ENCODE results near the gene RPS6KA6. TPM values are rescaled to one million over a fixed set of nuclear protein-coding genes. Genes with fewer than 3 reads are reported as not detected.

Gene RPS6KA6
- total RNA-seq (under 1 TPM; 0.05 to 0.30 TPM), total RNA-seq (0.30 to 1.6 reads per million in 2 donors)

DNA sequence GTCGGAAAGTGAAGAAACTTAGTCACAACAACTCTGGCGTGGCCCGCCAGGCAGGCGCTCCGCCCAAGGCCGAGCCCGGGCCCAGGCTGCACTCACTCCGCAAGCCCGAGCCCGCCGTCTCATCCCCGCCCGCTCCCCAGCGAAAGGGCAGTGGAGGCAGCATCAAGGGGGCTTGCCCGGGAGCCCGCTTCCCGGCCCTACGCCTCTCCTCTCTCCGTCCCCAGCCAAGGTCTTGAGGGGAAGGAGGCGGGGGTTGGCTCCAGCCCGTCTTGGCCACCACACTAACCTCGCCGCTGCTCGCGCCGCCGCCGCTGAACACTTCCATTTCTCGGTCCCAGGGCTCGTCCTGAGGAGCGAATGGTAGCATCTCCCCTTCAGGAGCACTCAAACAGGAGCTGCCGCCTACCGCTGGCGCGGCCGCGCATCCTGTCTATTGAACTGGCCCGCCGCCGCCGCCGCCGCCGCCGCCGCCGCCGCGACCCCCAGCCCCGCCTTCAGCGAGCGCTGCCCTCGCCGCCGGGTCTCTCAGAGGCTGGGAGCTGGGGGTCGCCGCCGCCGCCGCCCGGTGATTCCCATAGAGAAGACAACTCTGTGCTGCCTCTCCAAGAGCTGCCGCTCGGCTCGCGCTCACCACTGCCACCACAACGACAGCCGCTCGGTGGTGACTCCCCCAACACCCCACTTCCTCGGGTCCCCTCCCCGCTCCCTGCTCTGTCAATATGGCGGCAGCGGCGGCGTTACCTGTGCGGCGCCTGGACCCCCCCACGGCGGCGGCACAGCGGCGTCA, at the start of gene RPS6KA6:
Gene RPS6KA6, minus strand, starts transcription at position 667 of the 787 bp plus-strand sequence. Its CDS starts 300 bp downstream, at position 367.
- no peaks in the 10 kb centered on the region for H3K4me1 Mint-ChIP-seq
- no peaks in the 10 kb centered on the region for H3K36me3 Mint-ChIP-seq (ENCODE audit: low read depth)

DNA sequence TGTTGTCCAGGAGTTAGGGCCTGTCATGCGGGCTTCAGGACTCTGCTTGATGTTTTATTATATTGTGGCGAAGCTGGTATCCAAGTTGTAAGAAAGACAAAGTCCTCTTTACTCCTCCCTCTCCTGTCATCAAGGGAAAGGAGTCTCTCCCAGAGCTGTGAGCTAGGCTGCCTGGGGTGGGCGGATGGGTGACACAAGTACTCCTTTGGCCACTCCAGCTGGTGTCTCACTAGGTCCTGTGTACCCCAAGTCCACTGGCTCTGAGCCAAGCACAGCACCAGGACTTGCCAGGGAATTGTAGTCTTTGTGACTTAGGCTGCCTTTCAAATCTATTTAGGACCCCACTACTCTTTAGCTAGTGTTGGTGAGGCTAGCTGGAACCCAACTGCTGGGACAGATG, 36.7 kb upstream of the RPS6KA6 start:
- H3K4me1 Mint-ChIP-seq = no peaks in the 10 kb centered on the region
- ATAC-seq = no peak
- no peaks in the 10 kb centered on the region for H3K9me3 ChIP-seq (ENCODE audit: control insufficient read depth, low read length, poor library complexity, severe bottlenecking)
- H3K36me3 Mint-ChIP-seq (ENCODE audit: low read depth) = no peaks in the 10 kb centered on the region
- no peak overlapping the region for H3K27ac Mint-ChIP-seq
- DNase-seq = no peak
- H3K4me3 Mint-ChIP-seq = no peak overlapping the region
- no peaks in the 10 kb centered on the region for H3K27me3 Mint-ChIP-seq

More for the DNA sequence above, at the start of gene RPS6KA6:
- Mint-ChIP-seq H3K4me3 (peak within 1 kb of the TSS; percentile 47), H3K27me3 (peaks cover 4% of the 10 kb centered on the region), H3K27ac (no peak within 1 kb of the TSS)
- ATAC-seq = peak; percentile 64
- H3K9me3 ChIP-seq (ENCODE audit: control insufficient read depth, low read length, poor library complexity, severe bottlenecking) = no peaks in the 10 kb centered on the region
- DNase-seq = no peak

DNA sequence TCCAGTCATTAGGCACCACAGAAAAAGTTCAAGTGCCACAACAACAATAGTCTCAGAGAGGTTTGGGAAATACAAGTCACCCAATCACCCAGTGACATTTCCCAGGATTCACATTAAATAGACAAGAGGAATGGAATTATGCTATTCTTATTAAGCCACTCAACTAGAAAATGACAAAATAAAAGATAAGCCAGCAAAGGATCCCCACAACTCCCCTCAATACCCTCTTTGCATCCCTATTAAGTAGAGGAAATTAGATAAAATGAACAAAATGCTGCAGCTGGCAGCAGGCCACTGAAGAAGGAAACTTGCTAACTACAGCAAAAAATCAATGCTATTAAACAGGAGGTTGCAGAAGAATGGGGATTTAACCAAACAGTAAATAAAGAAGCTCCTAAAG, 35.3 kb upstream of the RPS6KA6 start:
- no peaks in the 10 kb centered on the region for H3K36me3 Mint-ChIP-seq (ENCODE audit: low read depth)
- H3K4me3 Mint-ChIP-seq = no peak overlapping the region
- DNase-seq = no peak
- no peaks in the 10 kb centered on the region for H3K9me3 ChIP-seq (ENCODE audit: control insufficient read depth, low read length, poor library complexity, severe bottlenecking)
- H3K27ac Mint-ChIP-seq = no peak overlapping the region
- no peak for ATAC-seq
- no peaks in the 10 kb centered on the region for H3K27me3 Mint-ChIP-seq
- H3K4me1 Mint-ChIP-seq = no peaks in the 10 kb centered on the region

DNA sequence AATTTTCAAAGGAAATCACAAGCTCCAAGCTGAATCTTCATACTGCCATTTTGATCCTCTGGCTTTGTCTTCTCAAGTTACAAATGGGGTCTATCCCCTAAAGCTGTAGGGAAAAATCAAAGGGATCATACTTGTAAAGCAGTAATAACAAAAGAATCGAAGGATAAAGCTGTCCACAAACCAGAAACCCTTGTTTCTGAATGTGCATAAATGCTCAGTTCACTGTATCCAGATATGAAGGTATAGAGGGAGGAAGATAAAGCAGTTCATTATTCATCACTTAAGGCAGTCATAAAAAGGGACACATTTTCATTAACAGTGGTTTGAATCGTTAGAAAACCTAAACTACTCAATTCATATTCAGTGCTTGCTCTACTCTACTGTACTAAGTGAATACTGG, 33.2 kb upstream of the RPS6KA6 start:
- H3K9me3 ChIP-seq (ENCODE audit: control insufficient read depth, low read length, poor library complexity, severe bottlenecking) = no peaks in the 10 kb centered on the region
- Mint-ChIP-seq H3K4me1 (no peaks in the 10 kb centered on the region), H3K4me3 (no peak overlapping the region), H3K27me3 (no peaks in the 10 kb centered on the region), H3K36me3 (ENCODE audit: low read depth) (no peaks in the 10 kb centered on the region), H3K27ac (no peak overlapping the region)
- no peak for ATAC-seq
- DNase-seq = no peak

DNA sequence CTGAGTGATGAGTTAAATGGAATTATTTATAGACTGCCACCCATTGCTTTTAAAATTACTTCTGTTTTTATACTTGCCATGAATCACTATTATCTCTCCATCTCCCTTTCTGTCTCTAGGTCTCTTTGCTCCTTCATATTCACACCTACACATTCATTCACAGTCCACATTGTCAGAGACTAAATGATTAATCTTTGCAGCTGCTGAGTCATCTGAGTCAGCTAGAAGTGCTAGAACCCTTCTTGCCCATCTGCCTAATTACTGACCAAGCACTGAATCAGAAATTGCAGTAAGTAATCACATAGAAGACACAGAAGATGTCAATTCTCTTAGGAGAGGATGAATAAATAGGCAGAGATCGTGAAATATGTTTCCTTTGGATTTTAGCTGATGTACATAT, 31.6 kb upstream of the RPS6KA6 start:
- Mint-ChIP-seq H3K27me3 (no peaks in the 10 kb centered on the region), H3K27ac (no peak overlapping the region), H3K4me3 (no peak overlapping the region), H3K36me3 (ENCODE audit: low read depth) (no peaks in the 10 kb centered on the region), H3K4me1 (no peaks in the 10 kb centered on the region)
- no peak for DNase-seq
- no peak for ATAC-seq
- no peaks in the 10 kb centered on the region for H3K9me3 ChIP-seq (ENCODE audit: control insufficient read depth, low read length, poor library complexity, severe bottlenecking)

DNA sequence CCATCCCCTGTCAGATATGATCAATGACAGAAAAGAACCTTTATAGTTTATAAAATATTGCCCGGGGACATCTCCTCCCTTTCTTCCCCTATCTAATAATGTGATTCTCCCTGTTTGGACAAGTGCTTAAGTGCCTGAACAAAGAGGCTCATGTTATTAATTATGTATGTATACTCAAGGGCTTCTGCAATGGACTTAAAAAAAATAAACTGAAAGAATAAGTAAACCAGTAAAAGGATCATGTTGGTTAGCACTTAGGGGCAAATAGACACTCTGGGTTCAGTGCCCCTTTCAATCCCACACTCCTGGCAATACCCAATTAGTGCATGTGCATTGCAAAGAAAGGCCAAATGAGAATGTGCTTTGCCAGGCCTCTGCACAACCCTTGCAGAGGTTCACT, 30.7 kb upstream of the RPS6KA6 start:
- DNase-seq (no peak), ATAC-seq (no peak)
- H3K36me3 Mint-ChIP-seq (ENCODE audit: low read depth) = no peaks in the 10 kb centered on the region
- no peak overlapping the region for H3K27ac Mint-ChIP-seq
- no peaks in the 10 kb centered on the region for H3K27me3 Mint-ChIP-seq
- H3K4me3 Mint-ChIP-seq = no peak overlapping the region
- no peaks in the 10 kb centered on the region for H3K4me1 Mint-ChIP-seq
- no peaks in the 10 kb centered on the region for H3K9me3 ChIP-seq (ENCODE audit: control insufficient read depth, low read length, poor library complexity, severe bottlenecking)

DNA sequence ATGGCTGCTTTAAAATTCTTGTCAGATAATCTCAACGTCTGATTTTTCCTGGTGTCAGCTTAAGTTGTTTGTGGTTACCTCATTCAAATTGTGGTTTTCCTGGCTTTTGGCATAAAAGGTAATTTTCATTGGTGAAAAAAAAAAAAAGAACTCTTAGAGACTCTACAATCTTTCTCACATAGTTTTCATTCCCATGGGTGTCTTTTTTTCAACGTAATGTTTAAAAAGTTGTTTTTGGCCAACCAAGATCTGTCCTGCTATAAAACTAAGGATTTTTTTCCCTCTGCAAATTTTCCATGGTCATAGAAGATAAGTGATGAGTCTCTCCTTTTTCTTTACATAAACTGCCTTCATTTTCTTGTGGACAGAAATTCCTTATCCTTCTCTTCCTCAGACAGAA, 28.9 kb upstream of the RPS6KA6 start:
- DNase-seq = no peak
- Mint-ChIP-seq H3K36me3 (ENCODE audit: low read depth) (no peaks in the 10 kb centered on the region), H3K4me3 (no peak overlapping the region), H3K4me1 (no peaks in the 10 kb centered on the region), H3K27ac (no peak overlapping the region), H3K27me3 (no peaks in the 10 kb centered on the region)
- H3K9me3 ChIP-seq (ENCODE audit: control insufficient read depth, low read length, poor library complexity, severe bottlenecking) = no peaks in the 10 kb centered on the region
- no peak for ATAC-seq

DNA sequence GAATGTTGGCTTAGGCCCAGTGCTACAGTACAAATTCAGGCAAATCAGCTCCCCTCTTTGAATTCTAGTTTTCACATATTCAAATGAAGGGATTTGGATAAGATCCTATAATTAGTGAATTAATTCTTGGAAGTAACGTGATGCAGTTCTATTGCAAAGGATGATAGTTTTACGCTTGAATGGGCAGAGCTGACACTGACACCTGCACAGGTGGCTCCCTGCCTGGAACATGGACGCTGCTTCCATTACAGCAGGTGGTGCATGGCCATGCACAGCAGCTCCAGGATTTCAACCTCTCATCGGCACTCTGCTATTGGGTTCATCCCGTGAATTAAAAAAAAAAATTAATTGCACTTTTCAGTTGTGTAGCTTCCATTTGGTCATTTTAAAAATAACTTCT, 28.4 kb upstream of the RPS6KA6 start:
- no peak overlapping the region for H3K4me3 Mint-ChIP-seq
- H3K4me1 Mint-ChIP-seq = no peaks in the 10 kb centered on the region
- no peaks in the 10 kb centered on the region for H3K9me3 ChIP-seq (ENCODE audit: control insufficient read depth, low read length, poor library complexity, severe bottlenecking)
- no peaks in the 10 kb centered on the region for H3K27me3 Mint-ChIP-seq
- H3K36me3 Mint-ChIP-seq (ENCODE audit: low read depth) = no peaks in the 10 kb centered on the region
- H3K27ac Mint-ChIP-seq = no peak overlapping the region
- DNase-seq (no peak), ATAC-seq (no peak)

DNA sequence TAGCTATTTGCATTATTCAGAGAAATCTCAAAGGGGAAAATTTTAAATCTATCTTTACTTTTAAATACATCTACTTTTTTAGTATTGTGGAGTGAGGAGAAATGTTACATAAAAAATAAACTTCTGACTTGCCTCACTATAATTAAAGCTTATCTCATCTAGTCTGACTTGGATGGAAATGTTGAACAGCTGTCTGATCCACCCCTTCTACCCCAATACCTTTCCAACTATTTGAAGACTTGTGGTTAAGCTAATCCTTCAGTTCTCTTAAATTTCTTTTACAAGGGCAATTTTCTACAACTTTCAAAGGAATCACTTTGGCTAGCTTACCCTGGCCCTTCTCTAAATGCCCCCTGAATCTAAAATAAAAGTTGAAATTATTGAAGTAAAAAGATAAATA, 17.3 kb upstream of the RPS6KA6 start:
- no peak overlapping the region for H3K4me3 Mint-ChIP-seq
- no peaks in the 10 kb centered on the region for H3K4me1 Mint-ChIP-seq
- no peak overlapping the region for H3K27ac Mint-ChIP-seq
- no peaks in the 10 kb centered on the region for H3K27me3 Mint-ChIP-seq
- H3K9me3 ChIP-seq (ENCODE audit: control insufficient read depth, low read length, poor library complexity, severe bottlenecking) = no peaks in the 10 kb centered on the region
- no peaks in the 10 kb centered on the region for H3K36me3 Mint-ChIP-seq (ENCODE audit: low read depth)
- ATAC-seq (no peak), DNase-seq (no peak)

DNA sequence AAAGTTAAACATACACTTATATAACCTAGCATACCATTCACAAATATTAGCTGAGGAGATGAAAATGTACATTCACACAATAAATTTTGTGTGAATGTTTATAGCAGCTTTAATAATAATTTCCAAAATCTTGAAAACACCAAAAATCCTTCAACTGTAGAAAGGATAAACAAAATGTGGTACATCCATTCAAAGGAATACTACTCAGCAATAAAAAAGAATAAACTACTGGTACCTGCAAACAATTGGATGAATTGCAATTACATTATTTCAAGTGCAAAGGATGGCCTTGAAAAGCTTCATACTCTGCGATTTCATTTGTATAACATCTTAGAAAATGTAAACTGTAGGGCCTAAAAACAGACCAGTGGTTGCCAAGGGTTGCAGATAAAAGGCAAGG, 11.7 kb upstream of the RPS6KA6 start:
- no peaks in the 10 kb centered on the region for H3K9me3 ChIP-seq (ENCODE audit: control insufficient read depth, low read length, poor library complexity, severe bottlenecking)
- Mint-ChIP-seq H3K27ac (no peak overlapping the region), H3K27me3 (no peaks in the 10 kb centered on the region), H3K4me1 (no peaks in the 10 kb centered on the region), H3K4me3 (no peak overlapping the region), H3K36me3 (ENCODE audit: low read depth) (no peaks in the 10 kb centered on the region)
- DNase-seq (no peak), ATAC-seq (no peak)

DNA sequence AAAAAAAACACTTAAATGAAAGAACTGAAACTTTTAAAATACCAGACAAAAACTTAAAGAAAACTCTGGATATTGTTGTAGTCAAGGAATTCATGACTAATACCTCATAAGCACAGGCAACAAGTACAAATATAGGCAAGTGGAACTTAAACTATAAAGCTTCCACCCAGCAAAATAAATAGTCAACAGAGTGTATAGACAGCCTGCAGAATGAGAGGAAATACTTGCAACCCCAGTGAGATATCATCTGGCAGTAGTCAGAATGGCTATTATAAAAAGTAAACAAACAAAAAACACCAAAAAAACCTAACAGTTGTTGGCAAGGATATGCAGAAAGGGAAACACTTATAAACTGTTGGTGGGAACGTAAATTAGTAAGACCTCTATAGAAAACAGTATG, 9.6 kb upstream of the RPS6KA6 start:
- H3K9me3 ChIP-seq (ENCODE audit: control insufficient read depth, low read length, poor library complexity, severe bottlenecking) = no peaks in the 10 kb centered on the region
- Mint-ChIP-seq H3K36me3 (ENCODE audit: low read depth) (no peaks in the 10 kb centered on the region), H3K27ac (no peak overlapping the region), H3K4me3 (no peak overlapping the region), H3K27me3 (no peaks in the 10 kb centered on the region), H3K4me1 (no peaks in the 10 kb centered on the region)
- ATAC-seq (no peak), DNase-seq (no peak)

DNA sequence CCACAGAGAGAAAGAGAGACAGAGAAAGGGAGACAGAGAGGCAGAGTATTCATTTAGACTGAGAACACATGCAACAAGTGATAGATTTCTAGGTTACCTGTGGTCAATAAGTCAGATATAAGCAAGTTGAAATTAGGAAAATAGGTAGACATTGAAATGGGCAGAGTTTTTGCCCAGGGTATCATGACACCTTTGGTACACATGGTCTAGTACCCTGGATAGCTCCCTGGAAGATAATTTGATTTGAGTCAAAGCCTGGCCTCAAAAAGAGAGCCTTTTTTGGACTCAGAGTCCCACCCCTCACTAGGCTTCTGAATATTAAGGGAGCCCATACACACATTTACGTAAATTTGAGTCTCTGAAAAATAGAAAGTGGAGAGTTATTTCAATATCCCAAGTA, 4.0 kb upstream of the RPS6KA6 start:
- no peaks in the 10 kb centered on the region for H3K9me3 ChIP-seq (ENCODE audit: control insufficient read depth, low read length, poor library complexity, severe bottlenecking)
- DNase-seq (no peak), ATAC-seq (no peak)
- Mint-ChIP-seq H3K4me3 (no peak overlapping the region), H3K4me1 (no peaks in the 10 kb centered on the region), H3K27ac (no peak overlapping the region), H3K36me3 (ENCODE audit: low read depth) (no peaks in the 10 kb centered on the region), H3K27me3 (no peaks in the 10 kb centered on the region)

DNA sequence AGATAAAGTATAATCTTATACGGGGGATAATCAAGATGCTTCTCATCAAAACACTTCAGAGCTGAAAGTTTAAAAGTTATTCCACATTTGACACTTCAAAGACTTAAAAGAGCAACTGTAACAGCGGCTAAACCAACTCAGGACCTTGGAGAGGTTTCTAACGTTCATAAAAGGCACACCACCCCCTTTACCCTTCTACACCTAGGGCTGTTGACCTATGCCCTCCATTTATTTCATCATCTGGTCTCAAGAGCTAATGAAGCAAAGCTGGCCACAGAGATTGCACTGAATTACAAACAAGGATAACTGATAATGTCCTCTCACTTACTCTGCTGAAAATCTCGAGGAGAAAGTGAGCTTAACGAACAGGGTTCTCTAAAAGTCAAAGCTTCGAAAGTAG, 1.1 kb upstream of the RPS6KA6 start:
- no peak overlapping the region for H3K27ac Mint-ChIP-seq
- no peak overlapping the region for H3K4me3 Mint-ChIP-seq
- H3K4me1 Mint-ChIP-seq = no peaks in the 10 kb centered on the region
- DNase-seq (no peak), ATAC-seq (no peak)
- no peaks in the 10 kb centered on the region for H3K36me3 Mint-ChIP-seq (ENCODE audit: low read depth)
- no peaks in the 10 kb centered on the region for H3K9me3 ChIP-seq (ENCODE audit: control insufficient read depth, low read length, poor library complexity, severe bottlenecking)
- peaks cover 4% of the 10 kb centered on the region for H3K27me3 Mint-ChIP-seq

DNA sequence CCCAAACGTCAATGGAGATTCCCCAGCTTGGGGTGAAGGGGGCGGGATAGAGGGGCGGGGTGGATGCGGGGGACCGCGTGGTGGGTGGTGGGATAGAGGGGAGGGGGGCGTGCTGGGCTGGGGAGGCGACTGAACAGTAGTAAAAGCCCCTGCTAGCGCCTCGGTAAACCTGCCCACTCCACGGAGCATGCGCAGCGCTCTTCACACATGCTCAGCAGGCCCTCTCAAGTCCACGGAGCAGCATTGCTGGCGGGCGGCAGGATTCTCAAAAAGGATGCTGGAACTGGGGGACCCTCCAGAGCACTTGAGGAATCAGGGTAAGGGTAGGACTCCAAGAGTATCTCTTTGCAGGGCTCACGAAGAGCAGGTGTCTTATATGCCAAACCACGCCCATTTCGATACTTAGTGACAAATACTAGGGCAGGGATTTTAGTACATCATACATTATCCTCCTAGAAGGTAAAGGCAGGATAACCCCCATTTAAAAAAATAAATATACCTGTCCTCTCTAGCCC, 378 bp upstream of the RPS6KA6 start:
- no peaks in the 10 kb centered on the region for H3K9me3 ChIP-seq (ENCODE audit: control insufficient read depth, low read length, poor library complexity, severe bottlenecking)
- peak overlapping the region; percentile 47 for H3K4me3 Mint-ChIP-seq
- peaks cover 4% of the 10 kb centered on the region for H3K27me3 Mint-ChIP-seq
- no peak for ATAC-seq
- H3K4me1 Mint-ChIP-seq = no peaks in the 10 kb centered on the region
- H3K36me3 Mint-ChIP-seq (ENCODE audit: low read depth) = no peaks in the 10 kb centered on the region
- no peak for DNase-seq
- H3K27ac Mint-ChIP-seq = no peak overlapping the region
